Measurements from ENCODE around the gene SLC9A9.

- TF ChIP-seq, protein P1, sequence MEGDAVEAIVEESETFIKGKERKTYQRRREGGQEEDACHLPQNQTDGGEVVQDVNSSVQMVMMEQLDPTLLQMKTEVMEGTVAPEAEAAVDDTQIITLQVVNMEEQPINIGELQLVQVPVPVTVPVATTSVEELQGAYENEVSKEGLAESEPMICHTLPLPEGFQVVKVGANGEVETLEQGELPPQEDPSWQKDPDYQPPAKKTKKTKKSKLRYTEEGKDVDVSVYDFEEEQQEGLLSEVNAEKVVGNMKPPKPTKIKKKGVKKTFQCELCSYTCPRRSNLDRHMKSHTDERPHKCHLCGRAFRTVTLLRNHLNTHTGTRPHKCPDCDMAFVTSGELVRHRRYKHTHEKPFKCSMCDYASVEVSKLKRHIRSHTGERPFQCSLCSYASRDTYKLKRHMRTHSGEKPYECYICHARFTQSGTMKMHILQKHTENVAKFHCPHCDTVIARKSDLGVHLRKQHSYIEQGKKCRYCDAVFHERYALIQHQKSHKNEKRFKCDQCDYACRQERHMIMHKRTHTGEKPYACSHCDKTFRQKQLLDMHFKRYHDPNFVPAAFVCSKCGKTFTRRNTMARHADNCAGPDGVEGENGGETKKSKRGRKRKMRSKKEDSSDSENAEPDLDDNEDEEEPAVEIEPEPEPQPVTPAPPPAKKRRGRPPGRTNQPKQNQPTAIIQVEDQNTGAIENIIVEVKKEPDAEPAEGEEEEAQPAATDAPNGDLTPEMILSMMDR (conservative IDR thresholded peaks at IDR 0.05; ENCODE audit: low read depth, low read length): no peak
- no peak for TF ChIP-seq EZH2 (IDR thresholded peaks at IDR 0.05; ENCODE audit: borderline replicate concordance, low read depth, low read length, poor library complexity, severe bottlenecking)
Measured at GRCh38 chr3:143314251-143315093, 533.8 kb downstream of the SLC9A9 start.
